Measurements from ENCODE around the gene NRG2. TPM values are rescaled to one million over a fixed set of nuclear protein-coding genes. Genes with fewer than 3 reads are reported as not detected.

NRG2 gene
- total RNA-seq, result 1 to 10 TPM; 1.0 to 6.6 (median 2.9) TPM
- 1 to 10 TPM in 1 of 2 donors, under 1 TPM in 1; 0.64 to 4.5 TPM for polyA plus RNA-seq
- long read RNA-seq, donor 1, partial matches to known transcripts, result 2 of 6 reads
- long read RNA-seq, donor 1, other reads (novel, unspliced or antisense), result 1 of 6 reads
- long read RNA-seq, donor 2, partial matches to known transcripts, result 1 of 7 reads
- long read RNA-seq, donor 2, other reads (novel, unspliced or antisense), result 5 of 7 reads
- long read RNA-seq, donor 3, result 0 reads

DNA sequence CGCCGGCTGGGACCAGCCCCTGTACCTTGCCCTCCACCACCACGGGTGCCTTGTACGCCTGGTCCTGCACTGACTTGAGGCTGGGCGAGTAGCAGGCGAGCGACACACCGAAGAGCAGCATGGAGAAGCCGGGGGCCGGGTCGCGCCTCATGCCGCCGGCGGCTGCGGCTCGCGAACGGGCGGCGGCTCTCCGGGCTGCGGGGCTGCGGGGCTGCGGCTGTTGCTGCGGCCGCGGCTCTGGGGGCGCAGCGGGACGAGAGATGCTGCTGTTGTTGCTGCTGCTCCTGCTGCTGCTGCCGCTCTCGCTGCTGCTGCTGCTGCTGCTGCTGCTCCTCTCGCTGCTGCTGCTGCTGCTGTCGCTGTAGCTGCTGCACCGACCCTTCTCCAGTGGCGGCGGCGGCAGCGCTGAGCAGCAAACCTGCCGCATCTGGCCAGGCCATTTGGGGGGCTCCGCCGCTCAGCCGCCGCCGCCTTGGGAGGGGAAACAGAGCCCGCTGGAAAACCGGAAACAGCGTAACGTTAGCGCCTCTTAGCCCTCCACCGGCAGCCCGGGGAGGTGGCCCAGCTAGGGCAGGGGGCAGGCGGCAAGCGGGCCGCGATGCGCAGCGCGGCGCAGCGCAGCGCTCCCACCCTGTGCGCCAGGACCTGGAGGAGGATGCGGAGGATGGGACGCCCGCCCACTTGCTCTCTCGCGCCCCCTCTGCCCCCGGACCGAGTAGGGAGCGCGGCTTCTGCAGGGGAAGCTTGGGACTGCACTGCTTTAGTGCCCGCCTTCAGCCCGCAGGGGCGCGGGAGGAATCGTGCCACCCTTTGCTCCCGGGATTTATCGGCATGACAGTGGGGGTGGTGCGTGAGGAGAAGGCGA, at the start of gene NRG2:
Gene NRG2 (minus strand): TSS at position 657 of the 865 bp plus-strand sequence.
- Histone ChIP-seq H3K36me3 (no peaks in the 10 kb centered on the region), H3K4me3 (peak within 1 kb of the TSS; percentile 12 to 86 (median 70)), H3K27me3 (peaks cover 0 to 59% (median 0%) of the 10 kb centered on the region in 7 donors), H3K4me1 (peaks cover 0 to 53% (median 47%) of the 10 kb centered on the region in 9 donors), H3K9me3 (no peaks in the 10 kb centered on the region), H3K27ac (peak within 1 kb of the TSS; percentile 46 to 89 (median 82))
- peak; percentile 77 to 81 for DNase-seq
- WGBS, 2 donors, result 0% methylated on average over 76 to 82 of the region's 82 CpGs
- peak; percentile 83 to 92 (median 90) for ATAC-seq
- TF ChIP-seq, protein P1, sequence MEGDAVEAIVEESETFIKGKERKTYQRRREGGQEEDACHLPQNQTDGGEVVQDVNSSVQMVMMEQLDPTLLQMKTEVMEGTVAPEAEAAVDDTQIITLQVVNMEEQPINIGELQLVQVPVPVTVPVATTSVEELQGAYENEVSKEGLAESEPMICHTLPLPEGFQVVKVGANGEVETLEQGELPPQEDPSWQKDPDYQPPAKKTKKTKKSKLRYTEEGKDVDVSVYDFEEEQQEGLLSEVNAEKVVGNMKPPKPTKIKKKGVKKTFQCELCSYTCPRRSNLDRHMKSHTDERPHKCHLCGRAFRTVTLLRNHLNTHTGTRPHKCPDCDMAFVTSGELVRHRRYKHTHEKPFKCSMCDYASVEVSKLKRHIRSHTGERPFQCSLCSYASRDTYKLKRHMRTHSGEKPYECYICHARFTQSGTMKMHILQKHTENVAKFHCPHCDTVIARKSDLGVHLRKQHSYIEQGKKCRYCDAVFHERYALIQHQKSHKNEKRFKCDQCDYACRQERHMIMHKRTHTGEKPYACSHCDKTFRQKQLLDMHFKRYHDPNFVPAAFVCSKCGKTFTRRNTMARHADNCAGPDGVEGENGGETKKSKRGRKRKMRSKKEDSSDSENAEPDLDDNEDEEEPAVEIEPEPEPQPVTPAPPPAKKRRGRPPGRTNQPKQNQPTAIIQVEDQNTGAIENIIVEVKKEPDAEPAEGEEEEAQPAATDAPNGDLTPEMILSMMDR (IDR thresholded peaks at IDR 0.05), result peak; percentile 48 to 74 (median 56)
- intact Hi-C loops (cut with DNase I), result loop anchor here in 5 of 10 donors (5.0 to 10.0 kb wide), 5 partner anchors 41 to 178 kb away; no protein-coding TSS in a partner anchor

DNA sequence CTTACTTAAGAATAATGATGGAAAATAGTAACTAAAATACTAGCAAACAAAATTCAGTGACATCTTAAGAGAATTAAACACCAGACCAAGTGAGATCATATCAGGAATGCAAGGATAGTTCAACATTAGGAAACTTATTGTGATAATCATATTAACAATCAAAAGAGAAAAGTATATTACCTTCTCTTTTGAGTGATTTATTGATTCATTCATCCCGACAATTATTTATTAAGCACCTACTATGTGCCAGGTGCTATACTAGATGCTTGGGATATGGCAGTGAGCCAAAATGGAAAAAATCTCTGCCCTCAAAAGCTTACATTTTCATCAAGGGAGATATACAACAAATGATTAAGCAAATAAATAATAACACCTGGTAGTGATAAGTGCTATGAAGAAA, 47.2 kb upstream of the NRG2 start:
- Histone ChIP-seq H3K27me3 (peaks cover 0 to 8% (median 0%) of the 10 kb centered on the region in 7 donors), H3K4me3 (no peak overlapping the region), H3K27ac (no peak overlapping the region), H3K4me1 (no peaks in the 10 kb centered on the region), H3K36me3 (no peaks in the 10 kb centered on the region), H3K9me3 (peaks cover 0 to 19% (median 9%) of the 10 kb centered on the region in 11 donors)
- ATAC-seq (no peak), DNase-seq (no peak)
- intact Hi-C loops (cut with DNase I), result no loop called here
- TF ChIP-seq, protein P1 (IDR thresholded peaks at IDR 0.05), result no peak
- WGBS, 2 donors, result 76 to 96% methylated on average over 1 of the region's 1 CpG

DNA sequence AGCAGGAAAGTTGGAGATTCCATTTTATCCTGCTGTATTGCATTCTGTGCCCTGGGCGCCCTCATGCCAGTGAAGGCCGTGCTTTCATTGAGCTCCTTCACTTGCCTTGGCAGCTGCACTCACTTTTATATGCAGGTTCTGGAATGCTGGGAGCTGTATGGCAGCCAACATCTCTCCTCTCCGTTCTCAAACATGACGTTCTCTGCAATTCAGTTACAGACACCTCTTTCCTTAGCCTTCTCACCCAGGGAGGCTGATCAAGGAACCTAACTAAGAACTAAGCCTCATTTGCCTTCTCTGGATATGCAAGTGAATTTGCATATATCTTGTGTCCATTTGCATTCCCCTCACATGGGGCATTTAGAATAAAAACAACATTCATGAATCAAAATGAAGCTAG, 41.4 kb upstream of the NRG2 start:
- H3K36me3 ChIP-seq, result no peaks in the 10 kb centered on the region
- TF ChIP-seq, protein P1 (IDR thresholded peaks at IDR 0.05), result no peak
- peaks cover 0 to 9% (median 0%) of the 10 kb centered on the region in 9 donors for H3K4me1 ChIP-seq
- intact Hi-C loops (cut with DNase I), result no loop called here
- ATAC-seq (peak; percentile 33 to 90 (median 72)), DNase-seq (peak; percentile 26 to 38)
- no peak overlapping the region for H3K4me3 ChIP-seq
- H3K9me3 ChIP-seq, result peaks cover 0 to 4% (median 0%) of the 10 kb centered on the region in 11 donors
- peaks cover 0 to 35% (median 0%) of the 10 kb centered on the region in 7 donors for H3K27me3 ChIP-seq
- 14 to 25% methylated on average over 4 of the region's 4 CpGs for WGBS, 2 donors
- H3K27ac ChIP-seq, result peak overlapping the region in 4 of 10 donors; percentile 22 to 57 (median 29)

DNA sequence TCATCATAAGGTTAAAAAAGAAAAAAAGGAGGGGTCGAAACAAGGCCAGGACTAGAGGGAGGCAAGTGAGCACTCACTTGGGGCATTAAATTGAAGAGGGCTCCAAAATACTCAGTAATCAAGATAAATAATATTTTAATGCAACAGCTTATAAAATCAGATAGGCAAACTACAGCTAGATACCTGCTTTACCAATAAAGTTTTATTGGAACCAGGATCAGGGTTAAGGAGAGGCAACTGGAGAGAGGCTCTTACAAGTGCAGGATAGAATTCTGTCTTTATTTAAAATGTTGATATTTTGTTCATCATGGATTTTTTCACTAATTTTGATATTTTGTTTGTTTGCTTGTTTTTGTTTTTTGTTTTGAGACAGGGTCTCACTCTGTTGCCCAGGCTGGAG, 40.6 kb upstream of the NRG2 start:
- H3K36me3 ChIP-seq, result no peaks in the 10 kb centered on the region
- TF ChIP-seq, protein P1 (IDR thresholded peaks at IDR 0.05), result no peak
- ATAC-seq (no peak), DNase-seq (no peak)
- H3K4me1 ChIP-seq, result peaks cover 0 to 9% (median 0%) of the 10 kb centered on the region in 9 donors
- no peak overlapping the region for H3K27ac ChIP-seq
- no peak overlapping the region for H3K4me3 ChIP-seq
- intact Hi-C loops (cut with DNase I), result no loop called here
- 83 to 85% methylated on average over 1 of the region's 1 CpG for WGBS, 2 donors
- peaks cover 0 to 38% (median 0%) of the 10 kb centered on the region in 7 donors for H3K27me3 ChIP-seq
- H3K9me3 ChIP-seq, result no peaks in the 10 kb centered on the region

Measured in heart right ventricle (tissue), 16 donors.